ENCODE measurements around the gene SND1.

Gene SND1

DNA sequence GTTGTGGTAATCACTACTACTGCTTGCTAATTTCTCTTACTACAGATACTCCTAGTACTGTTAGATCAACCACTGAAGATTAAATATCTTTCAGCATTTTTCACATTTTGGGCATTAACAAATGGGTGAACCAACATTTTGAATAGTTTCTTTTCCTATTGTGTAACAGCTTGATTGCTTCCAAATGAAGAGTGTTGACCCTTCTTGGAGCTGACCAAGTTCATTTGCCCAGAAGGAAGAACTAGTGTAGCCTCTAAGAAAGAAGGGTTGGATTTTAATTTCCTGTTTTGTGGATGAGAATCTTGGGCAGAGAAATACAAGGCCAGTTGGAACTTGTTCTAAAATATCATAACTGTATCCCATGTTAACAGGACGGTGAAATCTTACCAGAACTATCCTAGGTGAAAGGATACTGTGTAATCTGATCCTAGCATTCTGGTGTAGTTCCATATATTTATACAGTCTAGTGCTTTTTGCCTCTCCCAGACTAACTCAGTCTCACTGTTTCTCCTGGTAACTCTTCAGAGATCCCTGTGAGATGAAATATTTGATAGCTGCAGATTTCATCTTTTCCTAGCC, 37.3 kb downstream of the SND1 start:
- no peak for DNase-seq

DNA sequence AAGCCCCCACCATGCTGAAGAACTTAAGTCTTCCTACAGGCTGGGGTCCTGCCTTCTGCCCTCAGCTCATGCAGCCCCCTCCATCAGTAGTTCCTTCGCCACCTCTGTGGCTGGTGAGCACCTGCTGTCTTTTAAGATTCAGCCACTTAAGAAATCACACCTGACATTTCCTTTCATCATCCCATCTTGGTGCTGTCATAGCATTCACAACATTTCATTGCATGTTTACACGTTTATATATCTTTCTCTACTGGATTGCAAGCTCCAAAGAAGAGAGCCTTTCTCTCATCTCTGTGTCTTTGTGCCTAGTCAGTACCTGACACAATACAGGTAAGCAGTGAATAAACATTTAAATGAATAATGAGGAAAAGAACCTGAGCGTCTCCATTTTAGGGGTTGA, 38.3 kb downstream of the SND1 start:
- no peak for DNase-seq

DNA sequence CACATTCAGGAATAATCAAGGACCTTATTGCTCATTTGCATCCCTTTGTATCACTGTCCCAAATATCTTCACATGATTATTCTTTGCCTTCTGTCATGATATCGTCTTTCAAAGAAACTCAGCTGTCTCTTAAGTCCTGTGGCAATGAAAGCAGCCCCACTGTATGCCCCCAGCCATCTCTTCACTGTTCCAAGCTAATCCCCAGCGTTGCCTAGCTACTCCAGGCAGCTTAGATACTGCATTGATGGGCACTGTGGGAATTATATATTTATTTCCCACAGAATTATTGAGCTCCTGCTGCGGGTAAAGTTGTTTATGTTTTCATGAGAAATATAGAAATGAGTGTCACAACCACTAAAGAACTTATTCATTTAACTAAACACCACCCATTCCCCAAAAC, 38.8 kb downstream of the SND1 start:
- no peak for DNase-seq

DNA sequence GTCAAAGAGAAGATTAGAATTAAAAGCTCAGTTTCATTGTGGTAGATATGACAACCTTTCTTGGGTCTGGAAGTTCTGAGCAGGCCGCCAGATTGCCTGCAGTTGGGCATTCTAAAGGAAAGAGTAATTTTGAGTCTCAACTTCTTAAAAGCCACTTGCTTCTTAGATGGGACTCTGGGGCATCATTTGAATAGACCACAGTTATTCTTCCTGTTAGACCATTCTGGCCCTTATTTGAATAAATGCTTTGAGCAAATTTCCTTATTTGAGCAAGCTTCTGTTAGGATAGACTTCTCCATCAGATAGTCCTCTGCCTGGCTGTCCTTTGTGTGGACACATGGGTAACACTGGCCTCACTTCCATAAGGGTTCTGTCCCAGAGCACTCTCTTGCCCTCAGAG, 40.2 kb downstream of the SND1 start:
- DNase-seq, result no peak

DNA sequence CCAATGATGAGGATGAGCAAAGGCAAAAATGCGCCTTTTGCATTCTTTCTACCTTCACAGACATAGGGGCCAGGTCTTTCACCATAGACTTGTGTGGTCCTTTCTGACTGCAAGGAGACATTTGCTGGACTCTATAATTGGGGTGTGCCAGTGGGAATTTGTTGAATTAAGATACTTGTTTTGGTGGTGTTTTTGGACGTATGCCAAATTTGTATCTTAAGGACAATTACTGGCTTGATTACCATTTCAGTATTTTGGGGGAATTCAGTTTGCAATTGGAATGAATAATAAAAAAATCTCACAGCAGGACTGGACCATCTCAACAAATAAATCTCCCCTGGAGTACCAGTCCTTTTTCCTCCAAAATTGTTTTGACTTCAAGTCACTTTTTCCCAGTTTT, 47.9 kb downstream of the SND1 start:
- no peak for DNase-seq

DNA sequence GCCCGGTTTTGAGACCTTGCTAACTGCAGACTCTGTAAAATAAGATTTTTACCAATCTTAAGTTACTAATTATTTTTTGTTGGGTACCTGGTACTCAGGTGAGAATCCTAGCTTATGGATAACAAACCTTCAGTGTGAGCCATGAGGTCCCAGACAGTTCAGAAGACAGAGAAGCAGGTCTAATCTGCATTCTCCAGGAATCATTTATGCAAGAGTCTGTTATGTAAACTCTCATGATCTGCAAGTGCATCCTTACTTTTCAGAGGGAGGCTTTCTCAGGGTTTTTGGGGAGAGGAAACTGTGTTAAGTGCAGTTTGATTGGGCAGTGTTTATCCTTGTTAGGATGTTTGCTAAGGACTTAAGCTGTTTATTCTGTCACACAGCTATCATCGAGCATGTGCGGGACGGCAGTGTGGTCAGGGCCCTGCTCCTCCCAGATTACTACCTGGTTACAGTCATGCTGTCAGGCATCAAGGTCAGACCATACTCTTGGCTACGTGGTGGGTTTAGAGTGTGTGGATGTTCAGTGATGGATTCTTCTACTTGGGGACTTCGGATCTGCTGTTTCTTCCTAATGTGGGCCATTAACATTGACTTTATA, 50.2 kb downstream of the SND1 start:
- DNase-seq, result no peak

DNA sequence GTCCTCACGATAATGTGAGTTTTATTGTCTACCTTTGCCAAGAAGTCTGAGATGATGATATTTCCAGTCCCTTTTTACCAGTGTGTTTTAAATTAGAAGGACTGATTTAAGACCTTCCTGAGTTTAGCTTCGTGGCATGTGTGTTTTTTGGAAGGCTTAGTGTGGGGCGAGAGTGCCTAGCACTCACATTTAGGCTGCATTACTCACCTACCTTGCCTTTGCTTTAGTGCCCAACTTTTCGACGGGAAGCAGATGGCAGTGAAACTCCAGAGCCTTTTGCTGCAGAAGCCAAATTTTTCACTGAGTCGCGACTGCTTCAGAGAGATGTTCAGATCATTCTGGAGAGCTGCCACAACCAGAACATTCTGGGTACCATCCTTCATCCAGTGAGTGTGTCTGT, 50.9 kb downstream of the SND1 start:
- DNase-seq, result no peak

DNA sequence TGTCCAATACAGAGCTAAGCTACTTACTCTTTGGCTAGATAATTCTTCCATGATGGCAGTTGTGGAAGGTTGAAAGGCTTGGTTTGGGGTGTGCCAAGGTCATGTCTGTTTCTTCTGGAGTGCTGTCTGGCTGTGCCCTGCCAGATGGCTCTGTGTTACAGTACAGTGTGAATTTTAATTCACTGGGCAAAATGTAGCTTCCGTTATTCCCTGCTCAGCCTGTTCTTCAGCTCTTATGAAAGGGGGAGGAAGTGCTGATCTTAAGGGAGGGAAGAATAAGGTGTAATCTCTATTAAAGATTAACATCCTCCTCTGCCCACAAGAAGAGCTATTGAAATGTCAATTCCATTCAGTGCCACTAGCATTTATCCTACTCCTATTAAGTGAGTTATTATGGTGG, 52.2 kb downstream of the SND1 start:
- no peak for DNase-seq

DNA sequence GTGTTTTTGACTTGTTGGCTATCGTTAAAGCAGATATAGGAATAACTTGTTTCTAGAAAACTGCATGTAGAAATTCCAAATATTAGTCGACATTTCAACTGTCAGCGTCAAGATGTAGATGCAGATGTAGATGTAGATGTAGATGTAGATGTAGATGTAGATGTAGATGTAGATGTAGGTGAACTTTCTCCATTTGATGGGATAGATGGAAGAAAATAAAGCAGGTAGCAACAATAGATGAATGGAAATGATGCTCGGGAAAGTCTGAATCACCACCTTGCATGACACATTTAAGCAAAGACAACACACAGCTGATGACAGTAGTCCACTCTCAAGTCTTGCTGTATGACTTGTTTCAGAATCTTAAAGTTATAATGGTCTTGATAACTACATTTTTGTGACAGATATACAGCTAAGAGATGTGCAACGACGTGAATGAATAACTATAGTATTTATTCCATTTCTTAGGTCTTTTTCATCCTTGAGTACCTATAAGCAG, 53.5 kb downstream of the SND1 start:
- DNase-seq, result no peak

DNA sequence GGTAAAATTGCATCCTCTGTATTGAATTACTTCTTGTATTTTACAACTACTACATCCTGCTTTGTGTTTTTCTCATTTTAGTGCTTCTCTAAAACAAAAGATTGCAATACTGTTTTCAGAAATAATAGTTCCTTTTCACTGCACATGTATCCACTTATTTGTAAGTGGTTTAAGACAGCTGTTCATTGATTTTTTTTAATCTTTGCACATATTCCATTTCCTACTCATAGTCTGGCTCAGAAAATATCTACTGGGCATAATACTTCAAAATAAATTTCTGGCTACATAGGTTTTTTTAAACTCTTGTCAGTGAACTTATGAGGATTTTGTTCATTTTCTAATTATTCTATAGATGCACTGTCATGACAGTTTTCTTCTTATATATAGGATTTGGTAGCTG, 54.8 kb downstream of the SND1 start:
- DNase-seq, result no peak

DNA sequence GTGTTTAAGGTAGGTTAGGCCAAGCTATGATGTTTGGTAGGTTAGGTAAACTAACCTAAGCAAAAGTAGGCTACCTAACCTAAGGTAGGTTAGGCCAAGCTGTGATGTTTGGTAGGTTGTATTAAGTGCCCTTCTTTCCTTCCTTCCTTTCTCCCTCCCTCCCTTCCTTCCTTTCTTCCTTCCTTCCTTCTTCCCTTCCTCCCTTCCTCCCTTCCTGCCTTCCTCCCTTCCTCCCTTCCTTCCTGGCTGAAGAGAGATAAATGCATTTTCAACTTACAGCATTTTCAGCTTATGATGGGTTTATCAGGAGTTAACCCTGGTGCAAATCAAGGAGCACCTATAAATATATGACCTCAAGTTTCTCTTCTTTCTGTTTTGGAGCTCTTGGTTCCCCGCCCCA, 56.2 kb downstream of the SND1 start:
- DNase-seq, result no peak

DNA sequence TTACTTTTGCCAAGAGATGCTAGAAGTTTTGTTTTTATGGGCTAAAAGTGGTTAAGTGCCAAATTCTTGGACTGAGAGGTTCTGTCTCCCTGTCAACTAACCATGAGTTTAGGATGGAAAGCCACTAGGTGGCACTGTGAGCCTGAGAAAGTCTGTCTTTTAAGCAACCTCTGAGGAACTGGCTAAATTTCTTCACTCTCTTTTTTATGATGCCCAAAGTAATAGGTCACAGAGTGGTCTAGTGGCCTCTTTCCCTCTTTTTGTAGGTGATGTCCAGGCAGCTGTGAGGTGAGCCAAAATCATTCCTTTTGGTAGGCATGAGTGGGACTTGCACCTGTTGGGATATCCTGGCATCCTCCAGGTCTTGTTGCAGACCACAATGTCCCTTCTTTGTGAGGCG, 56.8 kb downstream of the SND1 start:
- peak; percentile 87 to 91 (median 89) for DNase-seq

DNA sequence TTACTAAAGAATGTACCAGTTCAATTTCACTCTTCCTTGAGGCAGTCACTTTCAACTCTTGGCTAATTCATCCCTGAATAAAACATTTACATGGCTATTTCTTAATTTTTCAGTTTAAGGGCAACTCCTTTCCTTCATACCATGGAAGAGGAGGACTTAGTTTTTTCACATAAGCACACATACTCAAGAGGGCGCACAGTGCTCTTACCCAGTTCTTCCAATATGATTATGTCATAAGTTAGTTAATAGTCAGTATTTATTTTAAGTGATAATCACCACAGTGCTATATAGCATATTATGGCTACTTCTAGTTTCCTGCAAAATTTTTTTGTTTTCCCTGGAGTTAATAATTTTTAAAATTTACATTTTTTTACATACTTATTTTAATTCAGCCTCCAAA, 58.6 kb downstream of the SND1 start:
- DNase-seq, result no peak

DNA sequence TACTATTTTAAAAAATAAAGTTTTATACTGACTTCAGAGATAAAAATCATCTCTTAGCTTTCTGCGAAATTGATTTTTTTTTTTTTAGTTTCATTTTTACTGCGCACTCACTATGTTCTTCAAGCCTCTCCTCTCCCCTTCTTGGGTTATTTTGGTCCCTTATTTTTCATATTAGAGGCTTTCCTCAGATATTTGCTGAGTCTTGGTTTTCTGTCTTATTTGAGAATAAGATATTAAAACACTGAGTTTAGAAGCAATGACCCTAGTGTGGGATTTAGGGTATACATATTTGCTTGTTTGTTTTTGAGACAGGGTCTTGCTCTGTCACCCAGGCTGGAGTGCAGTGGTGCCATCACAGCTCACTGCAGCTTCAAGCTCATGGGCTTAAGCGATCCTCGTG, 59.9 kb downstream of the SND1 start:
- no peak for DNase-seq

DNA sequence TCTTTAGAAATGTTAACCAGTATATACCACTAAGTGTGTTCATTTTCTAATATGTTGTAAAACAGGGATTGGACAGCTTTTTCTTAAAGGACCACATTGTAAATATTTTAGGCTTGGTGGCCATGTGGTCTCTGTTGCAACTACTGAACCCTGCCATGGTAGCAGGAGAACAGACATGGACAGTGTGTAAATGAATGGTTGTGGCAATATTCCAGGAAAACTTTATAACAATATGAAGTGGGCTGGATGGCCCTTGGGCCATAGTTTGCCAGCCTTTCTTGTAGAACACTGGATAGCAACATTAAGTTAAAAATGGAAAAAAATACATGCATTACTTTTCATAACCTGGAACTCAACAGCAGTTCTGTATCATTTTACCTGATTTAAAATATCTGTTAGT, 61.0 kb downstream of the SND1 start:
- no peak for DNase-seq

DNA sequence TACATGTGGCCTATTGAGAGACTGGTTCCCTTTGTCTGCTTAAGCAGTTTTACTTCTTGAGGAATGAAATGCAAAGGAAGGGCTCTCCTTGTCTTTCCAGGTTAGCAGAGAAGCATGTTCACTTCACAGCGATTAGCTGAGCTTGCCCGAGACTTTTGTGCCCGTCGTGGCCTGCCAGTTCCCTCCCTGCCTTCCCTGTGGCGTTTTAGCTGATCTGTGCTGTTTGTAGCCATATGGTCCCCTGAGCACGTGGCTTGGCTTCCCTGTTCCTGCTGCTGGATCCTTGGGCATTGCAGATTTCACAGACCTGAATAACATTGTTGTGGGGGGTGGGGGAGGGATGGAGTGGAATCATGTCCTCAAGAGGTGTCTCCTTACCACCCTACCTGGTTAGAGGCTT, 61.8 kb downstream of the SND1 start:
- no peak for DNase-seq

DNA sequence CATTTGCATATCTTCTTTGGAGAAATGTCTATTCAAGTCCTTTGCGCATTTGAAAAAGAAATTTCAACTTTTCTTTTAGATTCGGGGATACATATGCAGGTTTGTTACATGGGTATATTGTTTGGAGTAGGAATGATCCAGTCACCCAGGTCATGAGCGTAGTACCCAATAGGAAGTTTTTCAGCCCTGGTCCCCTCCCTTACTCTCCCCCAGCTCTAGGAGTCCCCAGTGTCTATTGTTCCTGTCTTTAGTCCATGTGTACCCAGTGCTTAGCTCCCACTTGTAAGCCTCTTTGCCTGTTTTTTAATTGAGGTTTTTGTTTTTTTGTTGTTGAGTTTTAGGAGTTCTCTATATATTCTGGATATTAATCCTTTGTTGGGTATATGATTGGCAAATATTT, 63.3 kb downstream of the SND1 start:
- no peak for DNase-seq

DNA sequence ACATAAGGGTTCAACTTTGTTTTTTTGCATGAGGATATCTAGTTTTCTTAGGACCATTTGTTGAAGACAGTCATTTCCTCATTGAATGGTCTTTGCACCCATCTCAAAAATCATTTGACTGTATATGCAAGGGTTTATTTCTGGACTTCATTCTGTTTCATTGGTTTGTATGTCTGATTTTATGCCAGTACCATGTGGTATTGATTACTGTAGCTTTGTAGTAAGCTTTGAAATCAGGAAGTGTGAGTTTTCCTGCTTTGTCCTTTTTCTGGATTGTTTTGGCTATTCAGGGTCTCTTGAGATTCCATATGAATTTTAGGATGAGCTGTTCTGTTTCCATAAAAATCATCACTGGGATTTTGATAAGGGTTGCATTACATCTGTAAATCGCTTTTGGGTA, 63.9 kb downstream of the SND1 start:
- no peak for DNase-seq

DNA sequence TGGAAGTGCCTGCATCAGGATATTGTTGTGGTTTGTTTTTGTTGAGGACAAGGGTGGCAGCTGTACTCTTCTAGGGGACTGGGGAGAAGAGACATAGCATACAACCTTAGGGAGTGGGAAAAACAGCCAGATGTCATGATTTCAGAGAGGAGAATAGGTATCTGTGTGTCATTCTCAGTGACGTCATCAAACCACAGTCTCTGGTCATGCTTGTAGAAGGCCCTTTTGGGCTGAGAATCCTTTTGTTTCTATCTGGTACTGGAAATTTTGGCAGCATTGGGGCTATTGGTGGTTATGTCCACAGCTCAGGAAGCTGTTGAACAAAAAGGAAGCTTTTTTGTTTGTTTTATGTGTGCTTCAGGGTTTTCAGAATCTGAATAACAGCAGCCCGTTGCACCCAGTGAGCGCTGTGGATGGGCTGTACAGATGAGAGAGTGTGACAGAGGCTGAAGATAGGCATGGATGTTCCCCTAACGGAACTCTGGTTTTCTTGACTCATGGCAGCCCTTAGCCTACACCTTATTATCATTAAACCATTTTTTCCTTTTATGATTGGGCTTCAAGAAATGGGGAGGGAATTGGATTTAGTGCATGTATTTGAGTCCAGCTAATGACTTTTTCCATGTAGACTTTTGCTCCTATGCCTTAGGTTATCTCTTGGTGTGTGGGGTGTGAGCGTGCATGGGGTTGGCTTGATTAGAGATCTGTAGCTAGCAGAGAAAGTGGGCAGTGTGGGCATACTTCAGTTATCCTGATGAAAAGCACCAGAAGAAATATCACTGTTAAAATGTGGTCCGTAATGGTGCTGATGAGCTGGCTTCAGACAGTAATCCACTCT, 65.7 kb downstream of the SND1 start:
- DNase-seq, result no peak

DNA sequence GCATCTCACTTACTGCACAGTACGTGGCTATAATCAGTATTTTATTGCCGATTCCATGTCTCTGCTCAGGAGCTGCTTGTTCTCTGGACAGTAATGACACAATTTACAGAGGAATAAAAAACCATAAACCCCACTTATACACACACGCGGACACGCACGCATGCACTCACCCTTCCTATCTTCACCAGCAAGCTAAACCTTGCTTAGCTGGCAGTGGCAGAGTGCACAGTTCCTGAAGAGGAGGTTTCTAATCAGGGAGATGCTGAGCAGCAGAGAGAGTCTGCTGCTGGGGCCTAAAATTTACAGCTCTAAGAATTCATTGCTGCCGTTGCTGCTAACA, 66.3 kb downstream of the SND1 start:
- no peak for DNase-seq

DNA sequence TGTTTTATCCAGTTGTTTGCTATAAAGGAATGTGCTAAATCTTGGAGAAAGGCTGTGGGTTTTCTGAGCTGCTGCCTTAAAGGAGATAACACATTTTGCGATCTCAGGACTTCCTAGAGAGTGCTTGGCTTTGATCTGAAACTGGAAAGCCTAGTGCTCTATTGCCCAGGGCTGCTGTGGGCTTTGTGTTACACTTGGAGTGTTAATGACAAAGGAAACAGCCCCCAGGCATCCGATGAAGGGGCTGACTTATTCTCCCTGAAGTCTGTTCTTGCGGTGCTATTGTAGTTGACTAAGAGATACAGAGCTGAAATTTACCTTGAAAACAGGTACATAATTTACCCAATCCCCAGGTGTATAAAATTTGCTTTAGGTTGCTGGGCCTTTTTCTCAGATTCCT, 74.5 kb downstream of the SND1 start:
- no peak for DNase-seq

DNA sequence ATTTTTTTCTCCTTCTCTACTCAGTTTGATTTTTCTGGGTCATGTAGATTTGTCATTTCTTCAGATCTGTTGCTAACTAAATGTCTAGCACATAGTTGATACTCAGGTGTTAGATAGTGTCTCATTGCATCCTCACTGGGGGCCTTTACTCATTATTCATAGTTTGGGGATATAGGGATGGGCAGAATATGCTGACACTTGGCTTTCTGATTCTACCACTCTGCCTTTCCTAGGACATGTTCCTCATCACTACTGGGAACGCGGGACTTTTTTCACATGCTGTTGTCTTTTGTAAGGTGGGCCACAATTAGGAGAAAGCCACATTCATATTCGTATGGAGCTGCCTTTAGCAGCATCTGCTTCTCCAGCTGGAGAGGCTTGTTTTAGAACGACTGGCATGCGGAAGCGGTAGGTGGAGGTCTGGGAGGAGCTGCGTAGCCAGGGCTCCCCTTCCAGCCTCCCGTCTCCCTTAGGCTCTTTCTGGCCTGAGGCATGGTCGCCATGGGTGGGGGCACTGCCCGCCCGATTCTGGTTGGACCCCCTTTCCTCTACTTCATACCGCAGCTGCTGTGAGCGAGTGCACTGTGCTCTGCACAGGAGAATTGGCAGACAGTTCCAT, 78.8 kb downstream of the SND1 start:
- DNase-seq, result no peak

DNA sequence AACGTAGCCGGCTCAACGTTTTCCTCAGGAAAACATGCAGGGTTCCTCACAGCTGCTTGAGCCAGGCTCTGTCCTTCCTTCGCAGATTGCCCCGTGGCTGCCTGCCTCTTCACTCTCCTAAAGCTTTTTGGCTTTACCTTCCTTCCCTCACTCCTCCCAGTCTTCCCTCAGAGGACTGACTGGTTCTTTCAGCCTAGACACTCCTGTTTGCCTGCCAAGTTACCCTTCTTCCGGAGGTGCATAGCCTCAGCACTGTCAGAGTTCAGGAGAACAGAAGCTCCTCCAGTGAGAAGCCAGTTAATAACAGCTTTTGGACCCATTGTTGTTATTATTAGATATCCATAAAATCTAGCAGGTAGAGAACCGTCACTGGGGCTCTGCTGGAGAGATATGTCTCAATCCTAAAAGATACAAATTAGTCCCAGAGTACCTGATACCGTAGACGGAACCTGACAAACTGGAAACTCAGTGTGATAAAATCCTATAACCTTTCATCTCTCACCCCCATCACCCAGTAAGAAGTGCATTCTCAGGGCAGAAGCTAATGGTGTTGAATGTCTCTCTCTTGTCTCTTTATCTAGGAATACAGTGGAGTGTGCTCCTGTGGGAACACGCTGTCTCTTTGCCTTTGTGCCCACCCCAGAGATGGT, 79.6 kb downstream of the SND1 start:
- no peak for DNase-seq

DNA sequence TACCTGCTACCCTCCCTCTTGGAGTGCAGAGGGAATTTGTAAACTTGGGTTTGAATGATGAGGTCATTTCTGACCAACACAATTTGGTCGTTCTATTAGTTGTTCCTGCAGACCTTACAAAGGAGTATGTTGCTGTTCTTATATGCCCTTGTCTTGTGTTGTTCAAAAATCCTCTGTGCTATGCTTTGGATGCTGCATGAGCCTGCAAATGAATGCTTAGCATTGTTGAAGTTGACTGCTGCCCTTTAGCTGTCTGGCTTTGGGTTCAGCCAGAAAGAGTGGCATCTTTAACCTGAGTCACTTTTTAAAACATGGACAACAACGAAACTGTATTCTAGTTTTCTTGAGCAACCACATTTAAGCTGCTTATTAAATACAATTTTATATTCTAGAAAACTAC, 80.3 kb downstream of the SND1 start:
- no peak for DNase-seq

Data from suppressor macrophage treated with lipopolysaccharide for 1 hour (primary cell).